Stimulated activated CD8-positive, alpha-beta memory T cell treated with anti-CD3 and anti-CD28 coated beads, Interleukin-2, amount 100 ng/mL, for 48 hours (primary cell): ENCODE measurements around the gene TNS1.

Experiments used
- DNase-seq, 2 donors: peaks; one replicate each; pipeline ENCODE4 v3.0.0-alpha.2; 2020; ENCODE audit warnings: low read depth in 2 of 2

Gene TNS1

DNA sequence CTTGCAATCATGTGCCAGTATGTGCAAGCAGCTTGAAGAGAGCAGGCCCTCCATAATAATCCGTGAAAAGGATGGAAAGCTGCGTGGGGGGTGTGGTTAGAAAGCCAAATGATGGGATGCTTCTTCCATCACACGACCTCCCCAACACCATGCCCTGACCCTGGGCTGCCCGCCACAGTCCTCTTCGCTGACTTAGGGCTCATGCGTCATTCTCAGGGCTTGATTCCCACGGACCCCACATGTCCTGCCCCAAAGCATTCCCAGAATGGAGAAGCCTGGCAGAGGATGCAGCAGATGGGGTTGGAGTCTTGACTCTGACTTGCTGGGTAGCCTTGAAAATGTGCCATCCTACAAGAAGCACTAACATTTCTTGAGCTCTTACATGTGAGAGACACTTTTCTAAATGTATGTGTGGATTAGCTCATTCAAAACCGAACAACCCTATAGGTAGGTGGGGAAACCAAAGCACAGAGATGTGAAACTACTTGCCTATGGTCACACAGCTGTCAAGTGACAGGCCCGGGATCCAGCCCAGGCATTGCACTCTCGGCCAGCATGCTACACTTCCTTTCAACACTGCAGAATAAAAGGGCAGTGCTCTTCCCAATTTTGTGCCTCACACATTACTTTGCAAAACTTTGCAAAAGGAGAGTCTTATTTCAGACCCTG is 3.7 kb downstream of the TNS1 start:
- DNase-seq, result no peak

DNA sequence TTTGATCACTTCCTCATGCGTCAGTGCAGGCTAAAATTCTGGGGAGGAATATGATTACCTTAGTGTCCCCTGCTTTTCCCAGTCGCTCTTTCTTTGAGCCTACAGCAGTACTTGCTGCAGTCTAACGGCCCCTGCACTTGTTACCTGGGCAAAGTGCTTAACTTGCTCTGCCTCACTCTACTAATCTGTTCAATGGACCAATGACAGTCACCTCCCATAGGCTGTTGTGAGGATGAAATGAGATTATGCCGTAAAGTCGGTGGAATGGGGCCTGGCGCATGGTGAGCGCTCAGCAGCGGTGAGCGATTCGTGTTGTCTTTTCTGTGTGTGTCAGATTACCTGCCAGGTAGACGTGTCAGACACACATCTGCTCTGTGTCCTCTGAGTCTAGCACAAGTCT is 5.3 kb downstream of the TNS1 start:
- DNase-seq, result no peak

DNA sequence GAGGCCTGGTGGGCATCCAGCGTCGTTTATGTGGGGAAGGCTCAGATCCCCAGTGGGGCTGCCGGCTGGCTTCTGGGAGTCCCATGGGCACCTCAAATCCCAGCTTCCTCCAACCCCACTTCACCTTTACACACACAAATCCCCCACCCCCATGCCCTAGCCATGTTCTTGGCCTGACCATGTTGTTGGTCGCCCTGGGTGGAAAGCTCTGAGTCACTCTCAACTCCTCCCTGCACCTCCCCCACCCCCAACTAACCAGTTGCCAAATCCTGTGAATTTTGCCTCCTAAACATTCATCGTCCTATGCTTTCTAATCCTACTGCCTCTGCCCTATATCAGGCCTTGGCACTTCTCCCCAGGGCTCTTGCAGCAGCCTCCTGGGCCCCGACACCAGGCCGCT is 6.4 kb downstream of the TNS1 start:
- DNase-seq, result no peak

DNA sequence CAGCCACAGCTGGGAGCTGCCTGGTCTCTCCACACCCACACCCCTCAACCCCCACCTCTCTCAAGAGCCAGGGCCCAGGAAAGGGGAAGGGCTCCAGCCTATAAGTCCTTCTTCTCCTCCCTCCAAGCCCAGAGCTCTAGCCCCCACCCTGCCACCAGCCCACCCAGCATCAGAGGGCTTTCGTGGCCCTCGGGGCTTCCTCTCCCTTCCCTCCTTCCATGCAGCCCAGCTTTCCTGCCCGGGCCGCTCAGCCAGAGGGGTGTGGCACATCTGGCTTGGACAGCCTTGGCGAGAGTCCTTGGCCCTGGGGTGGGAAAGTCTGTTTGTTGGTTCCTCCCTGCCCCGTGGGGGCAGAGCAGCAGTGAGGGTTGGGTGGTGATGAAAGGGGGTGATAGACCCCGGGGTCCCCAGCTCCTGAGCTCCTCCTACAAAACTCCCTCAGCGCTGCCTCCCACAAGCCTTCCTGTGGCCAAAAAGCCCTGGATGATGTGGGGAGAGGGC is 7.0 kb downstream of the TNS1 start:
- DNase-seq, result no peak

DNA sequence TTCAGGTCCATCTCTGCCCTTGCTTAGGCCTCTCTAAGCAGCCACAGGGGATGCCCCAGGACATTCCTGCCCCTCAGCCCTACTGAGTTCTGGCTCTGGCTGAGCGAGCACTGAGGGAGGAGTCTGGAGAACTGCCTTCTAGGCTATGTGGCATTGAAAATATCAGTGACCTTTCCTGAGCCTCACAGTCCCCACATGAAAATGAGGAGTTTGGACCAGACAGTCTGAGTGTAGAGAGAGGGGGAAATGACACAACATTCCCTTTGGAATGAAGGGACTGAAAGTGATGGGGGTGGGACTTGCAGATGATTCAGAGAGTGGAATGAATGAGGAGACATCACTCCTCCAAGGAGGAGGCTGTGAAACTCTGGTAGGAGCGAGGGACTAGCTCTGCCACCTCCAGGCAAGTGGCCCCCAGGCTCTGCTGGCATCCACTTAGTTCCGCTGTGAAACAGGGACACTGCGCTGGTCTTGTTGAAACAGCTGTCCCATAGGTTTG is 8.0 kb downstream of the TNS1 start:
- no peak for DNase-seq

DNA sequence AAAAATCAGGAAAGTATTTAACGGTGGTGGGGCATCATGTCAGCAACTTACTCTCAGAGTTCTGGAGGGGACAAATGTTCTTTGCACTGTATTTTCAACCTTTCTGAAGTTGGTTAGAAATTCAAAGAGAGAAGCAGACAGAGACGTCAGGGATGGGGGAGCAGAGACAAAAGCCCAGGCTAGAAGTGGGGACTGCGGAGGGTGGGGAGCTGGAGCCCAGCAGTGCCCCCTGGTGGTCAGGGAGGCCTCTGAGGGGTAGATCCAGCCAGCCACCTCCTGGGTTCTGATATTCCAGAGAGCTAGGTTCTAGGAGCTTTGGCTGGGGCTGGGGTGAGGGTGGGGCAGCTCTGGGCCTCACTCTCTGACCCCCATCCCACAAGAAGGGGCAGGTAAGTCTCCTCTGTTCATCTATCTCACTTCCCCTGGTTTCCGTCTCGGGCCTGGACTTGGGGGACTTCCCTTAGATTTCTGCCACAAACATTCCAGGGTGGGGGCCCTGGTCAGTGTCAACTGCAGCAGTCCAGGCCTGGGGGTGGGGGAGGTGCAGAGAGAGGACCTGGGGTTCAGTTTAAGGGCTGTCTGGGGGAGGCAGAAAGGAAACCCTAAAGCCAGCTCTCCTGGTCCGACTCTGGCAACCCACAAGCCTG is 8.9 kb downstream of the TNS1 start:
- DNase-seq, result peak; percentile 34 to 56

DNA sequence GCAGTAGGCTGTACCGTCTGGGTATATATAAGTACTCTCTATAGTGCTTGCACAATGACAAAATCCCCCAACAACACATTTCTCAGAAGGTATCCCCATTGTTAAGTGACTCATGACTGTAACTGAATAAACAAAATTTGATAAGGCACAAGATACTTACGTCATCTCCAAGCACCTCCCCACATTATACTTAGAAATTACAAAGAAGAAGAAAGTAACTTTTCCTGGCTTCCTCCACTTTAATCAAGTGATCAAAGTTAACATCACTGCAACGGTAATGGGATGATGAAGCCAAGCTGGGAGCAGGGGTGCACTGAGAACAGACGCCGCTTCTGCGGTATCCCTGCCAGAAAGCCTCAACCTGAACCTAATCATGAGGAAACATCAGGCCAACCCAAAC is 9.7 kb downstream of the TNS1 start:
- DNase-seq, result no peak

DNA sequence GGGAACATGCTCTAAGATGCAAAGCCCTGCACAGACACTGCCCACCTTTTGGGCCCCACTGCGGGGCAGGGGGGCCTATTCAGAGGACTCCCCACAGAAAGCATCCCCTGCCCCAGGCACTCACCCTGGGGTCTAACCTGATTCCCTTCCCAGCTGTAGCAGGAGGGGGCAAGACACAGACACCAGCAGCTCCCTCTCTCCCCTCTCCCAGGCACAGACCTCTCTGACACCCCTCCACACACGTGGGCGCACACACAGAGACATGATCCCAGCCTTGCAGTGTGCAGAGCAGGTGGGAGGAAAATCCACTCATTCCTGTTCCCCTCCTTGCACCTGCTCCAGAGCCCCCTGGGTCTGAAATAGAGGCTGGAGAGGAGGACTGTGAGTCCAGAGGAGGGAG is 10.7 kb downstream of the TNS1 start:
- no peak for DNase-seq

DNA sequence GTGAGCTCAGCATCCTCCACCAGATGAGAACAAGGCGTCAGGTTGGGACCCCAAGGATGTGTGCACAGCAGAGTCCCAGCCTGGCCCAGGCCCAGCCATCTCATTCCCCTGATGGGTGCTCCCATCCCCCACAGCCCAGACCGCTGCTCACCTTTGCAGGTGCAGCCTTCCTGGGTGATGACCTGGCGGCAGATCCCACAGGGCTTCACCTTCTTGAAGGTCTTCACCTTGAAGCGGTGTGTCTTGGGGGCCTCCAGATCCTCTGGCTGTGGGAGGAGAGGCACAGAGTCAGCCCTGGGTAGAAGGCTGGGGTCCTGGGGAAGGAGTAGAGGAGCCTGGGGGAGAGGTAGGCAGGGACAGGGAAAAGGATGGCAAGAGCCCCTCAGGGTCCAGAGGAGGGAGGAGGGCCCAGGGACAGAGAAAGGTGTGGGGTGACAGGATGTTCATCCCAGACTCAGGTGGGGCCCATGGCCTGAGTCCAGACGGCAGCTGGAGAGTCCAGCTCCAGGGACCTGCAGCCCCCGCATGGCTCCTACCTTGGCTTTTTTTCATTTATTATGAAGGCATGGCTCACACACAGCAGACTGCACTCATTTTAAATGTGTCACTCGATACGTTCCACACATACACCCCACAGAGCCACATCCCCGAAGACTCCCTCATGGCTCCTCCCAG is 11.9 kb downstream of the TNS1 start:
- DNase-seq, result no peak

DNA sequence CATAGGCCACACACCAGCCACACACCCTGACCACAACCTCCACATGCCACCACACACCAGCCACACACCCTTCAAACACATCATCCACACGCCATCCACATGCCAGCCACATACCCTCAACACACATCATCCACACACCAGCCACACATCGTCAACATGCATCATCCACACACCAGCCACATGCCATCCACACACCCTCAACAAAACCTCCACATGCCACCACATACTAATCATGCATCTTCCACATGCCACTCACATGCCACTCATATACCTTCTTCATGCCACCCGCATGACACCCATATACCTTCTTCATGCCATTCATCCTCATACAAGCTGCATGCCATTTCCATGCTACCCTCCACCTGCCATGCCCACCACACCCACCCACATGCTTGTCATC is 12.4 kb downstream of the TNS1 start:
- DNase-seq, result no peak

DNA sequence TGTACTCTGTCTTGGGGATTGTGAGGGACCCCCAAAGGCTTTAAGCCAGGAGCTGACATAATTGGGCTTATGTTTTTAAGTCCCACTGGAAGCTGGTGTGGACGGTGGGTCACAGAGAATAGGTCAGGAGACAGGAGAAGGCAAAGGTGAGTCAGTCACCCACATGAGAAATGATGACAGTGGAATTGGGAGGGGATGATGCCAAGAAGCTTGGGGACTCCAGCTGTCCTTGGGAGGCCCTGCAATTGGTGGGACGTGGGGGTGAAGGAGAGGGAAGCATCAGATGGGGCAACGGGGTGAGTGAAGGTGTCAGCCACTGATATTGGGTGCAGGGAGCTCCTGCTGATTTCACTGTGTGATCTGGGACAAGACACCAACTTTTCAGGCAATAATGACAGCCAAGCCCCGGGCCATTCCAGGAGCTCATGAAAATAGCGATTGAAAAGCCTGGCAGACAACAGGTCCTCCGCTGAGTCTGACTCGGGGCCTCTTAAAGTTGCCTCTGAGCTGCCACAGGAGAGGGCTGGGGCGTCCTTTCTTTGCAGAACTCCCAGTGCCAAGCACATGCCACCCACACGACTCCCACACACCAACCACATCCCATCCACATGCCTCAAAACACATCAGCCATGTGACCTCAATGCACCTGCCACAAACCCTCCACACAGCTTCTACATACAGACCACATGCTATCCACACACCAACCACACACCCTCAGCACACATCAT is 13.4 kb downstream of the TNS1 start:
- no peak for DNase-seq

DNA sequence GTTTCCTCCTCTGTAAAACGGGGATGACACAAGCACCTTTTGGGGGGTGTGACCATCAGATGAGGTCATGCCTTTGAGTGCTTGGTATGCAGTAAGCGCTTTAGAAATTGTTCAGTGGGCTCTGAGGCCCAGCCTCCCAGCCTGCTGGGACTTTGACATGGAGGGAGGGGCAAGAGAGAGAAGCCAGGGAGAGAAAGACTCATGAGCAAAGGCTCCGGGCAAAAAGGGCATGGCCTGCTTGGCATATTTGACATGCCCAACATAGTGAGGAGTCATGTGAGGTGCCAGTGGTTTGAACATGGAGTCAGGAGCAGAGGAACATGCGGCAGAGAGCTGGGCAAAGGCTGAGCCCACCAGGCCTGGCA is 14.0 kb downstream of the TNS1 start:
- DNase-seq, result no peak

DNA sequence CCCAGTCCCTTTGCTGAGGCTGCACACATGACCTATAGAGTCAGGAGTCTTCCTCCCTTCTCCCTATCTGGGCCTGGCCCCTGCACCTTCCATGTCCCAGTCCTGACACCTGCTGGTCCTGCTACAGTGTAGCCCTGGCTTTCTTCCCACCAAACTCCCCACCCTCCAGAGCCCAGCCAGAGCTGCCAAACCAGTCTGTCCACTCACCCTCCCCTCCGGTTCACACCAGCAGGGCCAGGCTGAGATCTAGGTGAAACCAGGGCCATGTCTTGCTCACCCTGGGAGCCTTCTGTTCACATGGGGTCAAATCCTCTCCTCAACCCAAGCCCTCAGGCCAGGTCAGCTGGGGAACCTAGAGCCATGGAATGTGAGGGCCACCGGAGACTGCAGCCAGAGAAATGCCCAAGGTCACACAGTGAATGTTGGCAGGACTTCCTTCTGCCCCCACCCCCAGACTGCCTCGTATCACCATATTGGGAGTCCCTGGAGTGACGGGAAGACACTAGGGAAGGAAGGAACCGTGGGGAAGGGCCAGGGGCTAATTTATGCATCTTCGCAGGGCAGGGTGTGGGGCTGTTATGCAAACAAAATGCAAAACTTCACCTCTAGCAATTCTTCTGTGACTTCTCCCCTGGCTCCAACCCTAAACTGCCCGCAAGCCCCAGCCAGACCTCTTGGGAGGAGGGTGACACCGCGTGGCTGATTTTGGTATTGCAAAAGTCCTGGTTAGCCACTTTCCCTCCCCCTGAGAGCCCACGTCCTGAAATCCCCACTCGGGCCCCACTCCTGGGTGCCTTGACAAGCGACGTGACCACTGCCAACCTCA is 14.6 kb downstream of the TNS1 start:
- DNase-seq, result peak; percentile 52 to 75

DNA sequence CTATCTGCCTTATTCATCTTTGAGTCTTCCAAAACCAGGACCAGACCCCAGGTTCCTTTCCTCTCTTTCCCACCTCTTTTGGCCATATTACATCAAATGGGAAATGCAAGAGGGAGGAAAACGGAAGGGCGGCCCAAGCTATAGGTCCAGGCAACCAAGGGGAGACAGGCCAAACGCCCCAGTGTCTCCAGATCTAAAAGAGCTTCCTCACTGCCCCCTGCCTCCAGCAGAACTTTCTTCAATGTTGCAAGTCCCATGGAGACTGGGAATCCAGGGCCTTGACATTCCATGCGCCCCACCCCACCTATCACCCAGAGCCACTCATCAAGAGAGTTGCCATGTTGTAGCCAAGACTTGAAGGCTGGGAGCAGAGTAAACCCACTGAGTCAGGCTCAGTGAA is 15.4 kb downstream of the TNS1 start:
- no peak for DNase-seq

DNA sequence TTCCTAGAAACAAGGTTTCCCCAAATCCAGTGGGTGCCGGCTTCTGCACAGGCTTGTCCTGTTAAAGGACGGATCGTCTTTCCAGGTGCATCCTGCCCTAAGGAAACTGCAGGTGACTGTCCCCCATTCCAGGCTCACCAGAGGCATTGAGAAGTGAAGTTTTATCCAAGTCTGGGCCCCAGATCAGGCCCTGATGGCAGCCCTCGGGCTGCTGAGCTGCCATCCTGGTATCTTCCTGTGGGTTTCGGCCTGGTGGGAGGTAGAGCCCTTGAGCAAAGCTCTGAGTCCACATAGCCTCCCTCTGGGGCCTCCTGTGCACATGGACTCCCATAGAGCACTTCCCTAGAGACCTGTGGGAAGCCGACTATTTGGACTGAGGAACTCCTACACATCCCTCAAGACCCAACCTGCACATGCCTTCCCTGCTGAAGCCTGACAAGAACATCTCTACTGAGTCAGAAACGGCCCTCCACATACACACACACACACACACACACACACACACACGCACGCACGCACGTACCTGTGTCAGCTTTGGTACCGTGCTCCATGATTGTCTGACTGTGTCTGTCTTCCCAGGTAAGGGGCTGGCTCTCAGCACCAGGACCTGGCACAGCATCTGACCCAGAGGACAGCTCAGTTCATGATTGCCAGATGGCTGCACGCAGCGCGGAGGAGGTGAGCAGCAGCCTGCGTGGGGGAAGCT is 16.4 kb downstream of the TNS1 start:
- DNase-seq, result no peak

DNA sequence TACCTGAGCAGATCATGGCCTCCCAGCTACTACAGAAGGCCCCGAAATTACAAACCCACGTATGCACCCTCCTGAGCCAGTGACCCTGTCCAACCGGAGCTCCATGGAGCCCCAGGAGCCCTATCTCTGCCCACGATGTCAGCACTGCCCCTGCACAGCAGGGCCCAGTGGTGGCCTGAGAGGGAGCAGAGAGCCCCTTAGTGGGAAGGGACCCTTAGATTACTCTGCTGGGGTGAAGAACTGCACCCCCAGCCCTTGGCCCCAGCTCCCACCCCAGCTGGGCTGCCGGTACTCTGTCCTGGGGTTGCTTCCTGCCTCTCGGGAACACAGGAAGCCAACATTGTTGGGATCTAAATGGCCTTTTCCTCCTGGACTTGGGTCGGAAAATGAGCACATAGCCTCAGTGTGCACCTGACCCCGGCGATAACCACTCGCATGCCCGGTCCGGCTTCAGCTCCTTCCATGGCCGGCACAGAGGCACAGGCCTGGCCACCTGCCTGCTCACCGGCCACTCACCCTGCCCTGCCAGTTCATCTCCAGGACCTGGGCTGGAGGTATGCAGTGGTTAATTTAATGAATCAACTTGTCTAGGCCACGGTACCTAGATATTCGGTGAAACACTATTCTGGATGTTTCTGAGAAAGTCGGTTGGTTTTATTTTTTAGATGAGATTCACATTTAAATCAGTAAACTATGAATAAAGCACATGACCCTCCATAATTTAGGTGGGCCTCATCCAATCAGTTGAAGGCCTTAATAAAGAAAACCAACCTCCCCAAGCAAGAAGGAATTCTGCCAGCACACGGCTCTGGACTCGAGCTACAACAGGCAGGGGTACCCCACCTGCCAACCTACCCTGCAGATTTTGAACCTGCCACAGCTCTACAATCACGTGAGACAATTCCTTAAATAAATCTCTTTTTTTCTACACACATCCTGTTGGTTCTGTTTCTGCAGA is 19.2 kb downstream of the TNS1 start:
- DNase-seq, result no peak

DNA sequence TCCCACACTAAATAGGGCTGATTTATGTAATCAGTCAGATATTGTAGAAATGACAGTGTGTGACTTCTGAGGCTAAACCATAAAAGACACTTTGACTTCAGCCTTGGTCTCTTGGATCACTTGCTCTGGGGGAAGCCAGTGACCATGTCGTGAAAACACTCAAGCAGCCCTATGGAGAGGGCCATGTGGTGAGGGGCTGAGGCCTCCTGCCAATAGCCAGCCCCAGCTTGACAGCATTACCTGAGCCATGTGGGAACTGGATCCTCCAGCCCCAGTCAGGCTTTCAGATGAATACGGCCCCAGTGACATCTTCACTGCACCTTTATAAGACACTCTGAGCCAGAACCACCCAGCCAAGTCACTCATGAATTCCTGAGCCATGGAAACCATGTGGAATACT is 20.8 kb downstream of the TNS1 start:
- no peak for DNase-seq

DNA sequence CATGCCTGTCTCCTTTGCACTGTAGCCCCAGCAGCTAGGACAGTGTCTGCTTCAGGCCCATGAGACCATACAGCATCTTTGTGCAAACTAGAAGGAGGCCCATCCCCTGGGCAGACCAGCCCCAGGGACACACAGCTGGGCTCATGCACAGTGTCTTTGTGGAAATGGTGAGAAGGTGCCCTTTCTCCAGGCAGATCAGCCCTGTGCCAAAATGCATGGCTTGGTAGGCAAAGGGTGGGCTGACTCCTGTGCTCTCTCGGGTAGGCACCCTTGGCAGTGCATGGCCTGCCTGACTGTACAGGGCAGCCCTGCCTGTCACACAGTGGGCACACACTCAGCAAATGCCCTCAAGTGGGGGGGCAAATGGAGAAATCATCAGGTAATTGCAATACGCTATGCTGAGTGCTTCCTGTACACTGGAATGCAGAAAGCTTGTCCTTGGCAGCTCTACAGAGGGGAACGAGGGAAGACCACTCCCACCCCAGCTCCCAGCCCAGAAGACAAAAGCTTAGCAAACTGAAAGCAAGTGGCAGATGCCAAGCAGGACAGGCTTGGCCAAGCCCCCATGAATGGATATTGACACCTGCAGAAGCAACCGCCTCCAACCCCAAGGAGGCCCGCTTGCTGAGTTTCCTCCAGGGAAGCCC is 21.6 kb downstream of the TNS1 start:
- no peak for DNase-seq

DNA sequence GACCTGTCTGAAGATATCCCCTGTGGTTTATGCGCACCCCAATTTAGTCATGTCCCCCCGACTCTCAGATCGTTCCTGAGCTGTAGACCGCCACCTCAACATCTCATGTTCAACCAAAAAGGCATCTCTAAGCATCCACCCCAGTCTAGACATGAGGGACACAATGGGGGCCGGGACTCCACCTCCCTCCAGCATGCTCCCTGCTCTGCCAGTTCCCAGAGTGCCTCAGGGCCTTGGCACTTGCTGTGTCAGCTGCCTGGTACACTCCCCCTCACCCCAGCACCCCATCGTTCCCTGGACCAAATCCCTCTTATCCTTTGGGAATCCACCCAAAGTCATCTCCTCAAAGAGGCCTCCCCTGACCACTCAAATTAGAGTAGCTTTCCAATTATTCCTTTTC is 22.2 kb downstream of the TNS1 start:
- DNase-seq, result no peak
